NK-92 treated with Interleukin-12 subunit alpha and Interleukin-12 subunit beta, amount 100 ng/mL, for 24 hours (cell line): ENCODE data around the gene SH3GLB1.
"Not testable (repeated sequence)": the region's sequence is repeated elsewhere in the genome, so short reads cannot be mapped to it uniquely, and the experiment has no call there.

ENCODE experiments used
- DNase-seq: peaks from one replicate; lab custom pipeline; 2025; lab: John Stamatoyannopoulos, UW

SH3GLB1 gene

GRCh38 chr1:86704458-86704971 is at the start of gene SH3GLB1:
Gene SH3GLB1, plus strand, starts transcription at chr1:86704576. Its CDS starts 324 bp downstream, at chr1:86704900.
- DNase-seq: peak; percentile 98

GRCh38 chr1:86658381-86658780 is 46.0 kb upstream of the SH3GLB1 start:
- not testable (repeated sequence) for DNase-seq

- DNase-seq: no peak
Measured at GRCh38 chr1:86666368-86666767, 38.0 kb upstream of the SH3GLB1 start.

- DNase-seq: no peak
Measured at GRCh38 chr1:86687595-86687994, 16.8 kb upstream of the SH3GLB1 start.

GRCh38 chr1:86692641-86693040 is 11.7 kb upstream of the SH3GLB1 start:
- no peak for DNase-seq

GRCh38 chr1:86695400-86695799 is 9.0 kb upstream of the SH3GLB1 start:
- DNase-seq: no peak

GRCh38 chr1:86696522-86696921 is 7.9 kb upstream of the SH3GLB1 start:
- DNase-seq: no peak

GRCh38 chr1:86699186-86699585 is 5.2 kb upstream of the SH3GLB1 start:
- DNase-seq: no peak

GRCh38 chr1:86701731-86702130 is 2.6 kb upstream of the SH3GLB1 start:
- no peak for DNase-seq

GRCh38 chr1:86702954-86703494 is 1.4 kb upstream of the SH3GLB1 start:
- not testable (repeated sequence) for DNase-seq

- peak; percentile 56 for DNase-seq
Measured at GRCh38 chr1:86703696-86704457, 499 bp upstream of the SH3GLB1 start.

GRCh38 chr1:86704972-86705664 is 742 bp downstream of the SH3GLB1 start:
- DNase-seq: peak; percentile 47

GRCh38 chr1:86705665-86705985 is 1.2 kb downstream of the SH3GLB1 start:
- DNase-seq: no peak

- DNase-seq: no peak
Measured at GRCh38 chr1:86706018-86706635, 1.8 kb downstream of the SH3GLB1 start.

GRCh38 chr1:86708920-86709319 is 4.5 kb downstream of the SH3GLB1 start:
- no peak for DNase-seq

- DNase-seq: no peak
Measured at GRCh38 chr1:86712088-86712860, 7.9 kb downstream of the SH3GLB1 start.

GRCh38 chr1:86713477-86713876 is 9.1 kb downstream of the SH3GLB1 start:
- no peak for DNase-seq

GRCh38 chr1:86714159-86714558 is 9.8 kb downstream of the SH3GLB1 start:
- DNase-seq: no peak

GRCh38 chr1:86714561-86715244 is 10.3 kb downstream of the SH3GLB1 start:
- DNase-seq: no peak

GRCh38 chr1:86718786-86719185 is 14.4 kb downstream of the SH3GLB1 start:
- DNase-seq: no peak

- DNase-seq: no peak
Measured at GRCh38 chr1:86731416-86731815, 27.0 kb downstream of the SH3GLB1 start.
